Suppressor macrophage (primary cell): Measurements from ENCODE around the gene SEC61A2.
"Not testable (repeated sequence)": the region's sequence is repeated elsewhere in the genome, so short reads cannot be mapped to it uniquely, and the experiment has no call there.

ENCODE experiments used
- DNase-seq, 4 experiments: peaks; one replicate each; pipeline ENCODE4 v3.0.0-alpha.2; 2020 to 2022
- total RNA-seq, 17 experiments: gene quantifications; one replicate each; lab custom pipeline; 2026; ENCODE audit warnings: mixed read lengths in 6 of 17, inconsistent platforms in 3 of 17; lab: John Stamatoyannopoulos, UW

Gene SEC61A2
- 2.0 to 6.2 (median 3.5) reads per million in 17 experiments for total RNA-seq

- DNase-seq: peak; percentile 98 to 100 (median 99)
Measured at GRCh38 chr10:12129222-12130111, at the start of gene SEC61A2. Gene SEC61A2 (plus strand): TSS chr10:12129677. CDS start chr10:12129788, 111 bp downstream.

- no peak for DNase-seq
Measured at GRCh38 chr10:12081470-12081869, 48.0 kb upstream of the SEC61A2 start.

- no peak for DNase-seq
Measured at GRCh38 chr10:12081879-12082557, 47.5 kb upstream of the SEC61A2 start.

GRCh38 chr10:12088919-12089318 lies 40.6 kb upstream of the SEC61A2 start:
- DNase-seq: no peak

GRCh38 chr10:12091421-12091820 lies 38.1 kb upstream of the SEC61A2 start:
- peak; percentile 27 to 69 (median 48) for DNase-seq

- DNase-seq: not testable (repeated sequence)
Measured at GRCh38 chr10:12097361-12097760, 32.1 kb upstream of the SEC61A2 start.

GRCh38 chr10:12097791-12098190 lies 31.7 kb upstream of the SEC61A2 start:
- no peak for DNase-seq

GRCh38 chr10:12098966-12099365 lies 30.5 kb upstream of the SEC61A2 start:
- peak in 3 of 4 experiments; percentile 26 to 63 (median 55) for DNase-seq

- DNase-seq: peak; percentile 27 to 69 (median 48)
Measured at GRCh38 chr10:12103802-12104201, 25.7 kb upstream of the SEC61A2 start.

- no peak for DNase-seq
Measured at GRCh38 chr10:12107781-12108180, 21.7 kb upstream of the SEC61A2 start.

GRCh38 chr10:12109286-12109685 lies 20.2 kb upstream of the SEC61A2 start:
- DNase-seq: peak; percentile 42 to 68 (median 49)

- DNase-seq: no peak
Measured at GRCh38 chr10:12111528-12111927, 17.9 kb upstream of the SEC61A2 start.

GRCh38 chr10:12113627-12114026 lies 15.8 kb upstream of the SEC61A2 start:
- DNase-seq: no peak

GRCh38 chr10:12121673-12122072 lies 7.8 kb upstream of the SEC61A2 start:
- no peak for DNase-seq

GRCh38 chr10:12130237-12130872 lies 878 bp downstream of the SEC61A2 start:
- peak; percentile 41 to 61 (median 60) for DNase-seq

- no peak for DNase-seq
Measured at GRCh38 chr10:12135631-12136030, 6.2 kb downstream of the SEC61A2 start.

- DNase-seq: no peak
Measured at GRCh38 chr10:12140038-12140437, 10.6 kb downstream of the SEC61A2 start.

GRCh38 chr10:12144538-12144937 lies 15.1 kb downstream of the SEC61A2 start:
- no peak for DNase-seq

GRCh38 chr10:12150163-12150562 lies 20.7 kb downstream of the SEC61A2 start:
- DNase-seq: no peak

- DNase-seq: no peak
Measured at GRCh38 chr10:12154516-12154915, 25.0 kb downstream of the SEC61A2 start.

GRCh38 chr10:12156367-12157123 lies 27.1 kb downstream of the SEC61A2 start:
- no peak for DNase-seq

GRCh38 chr10:12158111-12158510 lies 28.6 kb downstream of the SEC61A2 start:
- peak; percentile 26 to 81 (median 62) for DNase-seq
